Measurements from ENCODE around the gene EML4. TPM values are rescaled to one million over a fixed set of nuclear protein-coding genes. Genes with fewer than 3 reads are reported as not detected.
"Not testable (repeated sequence)": the region's sequence is repeated elsewhere in the genome, so short reads cannot be mapped to it uniquely, and the experiment has no call there.

The EML4 gene
- total RNA-seq, 1 experiment from 2014 or later = 128 TPM

- Histone ChIP-seq H3K27ac (peak overlapping the region; percentile 19; the same call in 1 of the 2 replicates), H3K36me3 (peaks cover 18% of the 10 kb centered on the region), H3K4me1 (peaks cover 18% of the 10 kb centered on the region), H3K4me3 (no peak overlapping the region), H3K27me3 (no peaks in the 10 kb centered on the region), H3K9me3 (replicated peaks) (no peaks in the 10 kb centered on the region)
- no peak for DNase-seq
Measured at GRCh38 chr2:42249284-42249683, 80.1 kb downstream of the EML4 start.

GRCh38 chr2:42249887-42250286 is 80.7 kb downstream of the EML4 start:
- peak; percentile 72 to 92 for DNase-seq
- Histone ChIP-seq H3K27me3 (no peaks in the 10 kb centered on the region), H3K4me3 (no peak overlapping the region), H3K9me3 (replicated peaks) (no peaks in the 10 kb centered on the region), H3K36me3 (peaks cover 18% of the 10 kb centered on the region), H3K4me1 (peaks cover 18% of the 10 kb centered on the region), H3K27ac (peak overlapping the region; percentile 19)

GRCh38 chr2:42250925-42251324 is 81.8 kb downstream of the EML4 start:
- H3K4me1 ChIP-seq = peaks cover 18% of the 10 kb centered on the region
- no peaks in the 10 kb centered on the region for H3K27me3 ChIP-seq
- DNase-seq = no peak
- no peak overlapping the region for H3K4me3 ChIP-seq
- no peak overlapping the region for H3K27ac ChIP-seq
- H3K36me3 ChIP-seq = peaks cover 11% of the 10 kb centered on the region
- no peaks in the 10 kb centered on the region for H3K9me3 ChIP-seq (replicated peaks)

GRCh38 chr2:42252464-42252863 is 83.3 kb downstream of the EML4 start:
- Histone ChIP-seq H3K4me3 (no peak overlapping the region), H3K36me3 (peaks cover 13% of the 10 kb centered on the region), H3K9me3 (replicated peaks) (no peaks in the 10 kb centered on the region), H3K4me1 (peaks cover 18% of the 10 kb centered on the region), H3K27ac (no peak overlapping the region), H3K27me3 (no peaks in the 10 kb centered on the region)
- DNase-seq = no peak

- H3K36me3 ChIP-seq = peaks cover 20% of the 10 kb centered on the region
- no peaks in the 10 kb centered on the region for H3K27me3 ChIP-seq
- DNase-seq = no peak
- no peak overlapping the region for H3K27ac ChIP-seq
- H3K4me3 ChIP-seq = no peak overlapping the region
- peaks cover 12% of the 10 kb centered on the region for H3K4me1 ChIP-seq
- H3K9me3 ChIP-seq (replicated peaks) = no peaks in the 10 kb centered on the region
Measured at GRCh38 chr2:42254186-42254895, 85.2 kb downstream of the EML4 start.

- no peak for DNase-seq
- Histone ChIP-seq H3K27ac (no peak overlapping the region), H3K4me3 (no peak overlapping the region), H3K27me3 (no peaks in the 10 kb centered on the region), H3K4me1 (no peaks in the 10 kb centered on the region), H3K36me3 (peaks cover 31% of the 10 kb centered on the region), H3K9me3 (replicated peaks) (no peaks in the 10 kb centered on the region)
Measured at GRCh38 chr2:42256505-42256904, 87.4 kb downstream of the EML4 start.

- no peaks in the 10 kb centered on the region for H3K4me1 ChIP-seq
- no peak overlapping the region for H3K4me3 ChIP-seq
- H3K9me3 ChIP-seq (replicated peaks) = no peaks in the 10 kb centered on the region
- peaks cover 52% of the 10 kb centered on the region for H3K36me3 ChIP-seq
- H3K27me3 ChIP-seq = no peaks in the 10 kb centered on the region
- no peak for DNase-seq
- H3K27ac ChIP-seq = no peak overlapping the region
Measured at GRCh38 chr2:42261518-42262195, 92.5 kb downstream of the EML4 start.

DNA sequence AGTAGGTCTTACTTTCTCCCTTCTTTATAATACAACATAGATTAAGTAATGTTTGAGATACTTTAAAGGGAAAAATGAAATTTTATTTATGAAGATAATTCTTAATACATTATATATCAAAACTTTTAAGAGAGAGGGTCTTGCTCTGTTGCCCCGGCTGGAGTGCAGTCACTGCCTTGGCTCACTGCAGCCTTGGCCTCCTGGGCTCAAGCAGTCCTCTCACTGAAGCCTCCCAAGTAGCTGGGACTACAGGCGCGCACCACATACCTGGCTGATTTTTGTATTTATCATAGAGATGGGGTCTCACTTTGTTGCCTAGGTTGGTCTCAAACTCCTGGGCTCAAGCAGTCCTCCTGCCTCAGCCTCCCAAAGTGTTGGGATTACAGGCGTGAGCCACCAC is 97.1 kb downstream of the EML4 start:
- no peak overlapping the region for H3K27ac ChIP-seq
- H3K27me3 ChIP-seq = no peaks in the 10 kb centered on the region
- peaks cover 34% of the 10 kb centered on the region for H3K36me3 ChIP-seq
- no peaks in the 10 kb centered on the region for H3K9me3 ChIP-seq (replicated peaks)
- H3K4me3 ChIP-seq = no peak overlapping the region
- DNase-seq = no peak
- H3K4me1 ChIP-seq = no peaks in the 10 kb centered on the region

DNA sequence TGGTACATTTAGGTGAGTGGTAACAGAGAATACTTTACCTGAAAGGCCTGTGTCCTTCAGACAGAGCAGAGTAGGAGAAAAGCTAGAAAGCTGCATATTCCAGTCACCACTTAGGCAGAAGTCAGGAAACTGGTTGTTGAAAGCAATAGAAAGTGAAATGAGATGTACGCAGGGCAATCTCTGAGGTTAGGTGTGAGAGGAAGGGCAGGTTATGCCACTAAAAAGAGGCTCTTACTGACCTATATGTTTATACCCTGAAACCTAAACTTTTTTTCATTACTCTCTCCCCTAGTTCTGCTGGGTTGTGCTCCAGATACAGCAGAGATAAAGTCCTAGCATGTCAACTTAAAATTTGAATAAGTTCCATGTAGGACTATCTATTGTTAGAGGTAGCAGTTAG is 98.4 kb downstream of the EML4 start:
- Histone ChIP-seq H3K36me3 (peaks cover 29% of the 10 kb centered on the region), H3K4me3 (no peak overlapping the region), H3K27me3 (no peaks in the 10 kb centered on the region), H3K4me1 (no peaks in the 10 kb centered on the region), H3K9me3 (replicated peaks) (no peaks in the 10 kb centered on the region), H3K27ac (no peak overlapping the region)
- DNase-seq = no peak

DNA sequence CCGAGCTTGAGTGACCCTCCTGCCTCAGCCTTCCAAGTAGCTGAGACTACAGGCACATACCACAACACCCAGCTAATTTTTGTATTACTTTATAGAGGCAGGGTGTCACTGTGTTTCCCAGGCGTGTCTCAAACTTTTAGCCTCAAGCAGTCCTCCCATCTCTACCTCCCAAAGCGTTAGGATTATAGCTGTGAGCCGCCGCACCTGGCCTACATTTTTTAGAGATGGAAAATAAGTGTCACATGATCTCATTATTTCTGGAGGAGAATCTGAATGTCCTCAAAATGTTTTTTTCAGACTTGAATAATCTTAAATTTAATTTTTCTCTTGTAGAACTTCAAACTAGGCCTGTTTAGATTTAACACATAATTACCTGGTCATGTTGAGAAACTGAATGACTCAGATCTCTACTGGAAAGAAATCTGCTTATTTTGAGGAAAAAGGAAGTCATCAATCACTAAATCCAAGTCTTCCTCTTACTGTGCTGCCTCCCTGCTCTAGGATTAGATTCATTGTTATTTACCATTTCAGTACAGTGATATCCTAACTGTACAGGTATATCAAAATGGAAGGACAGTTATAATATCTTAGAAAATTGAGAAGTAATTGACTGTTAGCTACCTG is 99.5 kb downstream of the EML4 start:
- Histone ChIP-seq H3K27me3 (no peaks in the 10 kb centered on the region), H3K27ac (no peak overlapping the region), H3K9me3 (replicated peaks) (no peaks in the 10 kb centered on the region), H3K36me3 (peaks cover 21% of the 10 kb centered on the region), H3K4me1 (no peaks in the 10 kb centered on the region), H3K4me3 (no peak overlapping the region)
- no peak for DNase-seq

GRCh38 chr2:42270757-42271156 is 101.6 kb downstream of the EML4 start:
- H3K27me3 ChIP-seq = no peaks in the 10 kb centered on the region
- no peak overlapping the region for H3K27ac ChIP-seq
- no peak for DNase-seq
- H3K36me3 ChIP-seq = peaks cover 8% of the 10 kb centered on the region
- H3K9me3 ChIP-seq (replicated peaks) = no peaks in the 10 kb centered on the region
- no peaks in the 10 kb centered on the region for H3K4me1 ChIP-seq
- no peak overlapping the region for H3K4me3 ChIP-seq

DNA sequence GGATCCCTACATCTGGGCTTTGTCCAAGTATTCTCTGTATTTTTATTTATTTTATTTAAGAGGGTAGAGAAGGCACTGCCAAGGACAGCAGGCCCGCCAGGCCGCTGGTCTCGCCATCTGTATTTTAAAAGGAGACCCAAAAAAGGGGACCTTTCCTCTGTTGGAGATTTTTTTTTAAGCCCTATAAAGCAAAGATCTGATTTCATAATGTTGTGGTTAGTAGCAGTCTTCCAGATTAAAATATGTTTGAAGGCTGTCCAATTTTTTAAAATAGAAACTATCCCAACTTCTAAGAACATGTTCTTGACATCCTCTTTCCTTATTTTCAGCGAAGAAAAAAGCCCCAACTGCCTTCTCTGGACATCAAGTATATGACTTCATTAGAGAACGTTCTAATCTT is 102.1 kb downstream of the EML4 start:
- H3K27me3 ChIP-seq; H3K36me3 ChIP-seq; H3K4me3 ChIP-seq; H3K9me3 ChIP-seq (replicated peaks); H3K4me1 ChIP-seq; H3K27ac ChIP-seq; DNase-seq: not testable (repeated sequence)

- H3K4me1 ChIP-seq = no peaks in the 10 kb centered on the region
- DNase-seq = peak in 1 of 2 experiments; percentile 15
- no peaks in the 10 kb centered on the region for H3K27me3 ChIP-seq
- H3K4me3 ChIP-seq = no peak overlapping the region
- H3K9me3 ChIP-seq (replicated peaks) = no peaks in the 10 kb centered on the region
- no peak overlapping the region for H3K27ac ChIP-seq
- peaks cover 10% of the 10 kb centered on the region; the same call in 1 of the 2 replicates for H3K36me3 ChIP-seq
Measured at GRCh38 chr2:42274863-42275262, 105.7 kb downstream of the EML4 start.

GRCh38 chr2:42281416-42282081 is 112.4 kb downstream of the EML4 start:
- H3K36me3 ChIP-seq = peaks cover 48% of the 10 kb centered on the region
- H3K9me3 ChIP-seq (replicated peaks) = no peaks in the 10 kb centered on the region
- no peak for DNase-seq
- no peak overlapping the region for H3K4me3 ChIP-seq
- no peaks in the 10 kb centered on the region for H3K27me3 ChIP-seq
- H3K27ac ChIP-seq = no peak overlapping the region
- no peaks in the 10 kb centered on the region for H3K4me1 ChIP-seq

GRCh38 chr2:42284019-42284418 is 114.9 kb downstream of the EML4 start:
- H3K4me3 ChIP-seq = no peak overlapping the region
- H3K9me3 ChIP-seq (replicated peaks) = no peaks in the 10 kb centered on the region
- no peaks in the 10 kb centered on the region for H3K4me1 ChIP-seq
- no peaks in the 10 kb centered on the region for H3K27me3 ChIP-seq
- H3K27ac ChIP-seq = no peak overlapping the region
- no peak for DNase-seq
- H3K36me3 ChIP-seq = peaks cover 55% of the 10 kb centered on the region

Measured in SJCRH30 (cell line).